ENCODE data around the gene FAM163B.

The FAM163B gene

GRCh38 chr9:133563291-133563796 lies 45.8 kb downstream of the FAM163B start (continued):
- TF ChIP-seq ZNF26 (tag by site-specific recombination; IDR thresholded peaks at IDR 0.05) (no peak), ZNF354C (tag by site-specific recombination; IDR thresholded peaks at IDR 0.05; ENCODE audit: borderline replicate concordance, low read depth) (no peak), ZNF629 (tag by site-specific recombination; IDR thresholded peaks at IDR 0.05) (no peak), ZNF707 (tag by site-specific recombination; IDR thresholded peaks at IDR 0.05) (no peak), EGR2 (tag by site-specific recombination; IDR thresholded peaks at IDR 0.05; ENCODE audit: low read depth) (peak; percentile 87), RBAK (tag by site-specific recombination; IDR thresholded peaks at IDR 0.05) (no peak), ZBTB6 (tag by site-specific recombination; IDR thresholded peaks at IDR 0.05) (no peak), ZBTB11 (tag by site-specific recombination; conservative IDR thresholded peaks at IDR 0.05; ENCODE audit: low read depth) (no peak), ZNF146 (tag by site-specific recombination; IDR thresholded peaks at IDR 0.05) (no peak), GLIS1 (tag by site-specific recombination; IDR thresholded peaks at IDR 0.05) (peak; percentile 90), ZNF777 (tag by site-specific recombination; IDR thresholded peaks at IDR 0.05; ENCODE audit: borderline replicate concordance) (no peak)
- TF ChIP-seq, protein P1, sequence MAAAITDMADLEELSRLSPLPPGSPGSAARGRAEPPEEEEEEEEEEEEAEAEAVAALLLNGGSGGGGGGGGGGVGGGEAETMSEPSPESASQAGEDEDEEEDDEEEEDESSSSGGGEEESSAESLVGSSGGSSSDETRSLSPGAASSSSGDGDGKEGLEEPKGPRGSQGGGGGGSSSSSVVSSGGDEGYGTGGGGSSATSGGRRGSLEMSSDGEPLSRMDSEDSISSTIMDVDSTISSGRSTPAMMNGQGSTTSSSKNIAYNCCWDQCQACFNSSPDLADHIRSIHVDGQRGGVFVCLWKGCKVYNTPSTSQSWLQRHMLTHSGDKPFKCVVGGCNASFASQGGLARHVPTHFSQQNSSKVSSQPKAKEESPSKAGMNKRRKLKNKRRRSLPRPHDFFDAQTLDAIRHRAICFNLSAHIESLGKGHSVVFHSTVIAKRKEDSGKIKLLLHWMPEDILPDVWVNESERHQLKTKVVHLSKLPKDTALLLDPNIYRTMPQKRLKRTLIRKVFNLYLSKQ (tag by site-specific recombination; IDR thresholded peaks at IDR 0.05; ENCODE audit: borderline replicate concordance), result no peak

GRCh38 chr9:133562611-133563290 lies 46.4 kb downstream of the FAM163B start:
- POLR2A ChIA-PET, result no interaction called here
- CTCF ChIA-PET, result no interaction called here
- H3K9me3 ChIP-seq (ENCODE audit: control insufficient read depth, insufficient read depth, low read depth, low read length), result no peaks in the 10 kb centered on the region
- no peaks in the 10 kb centered on the region for H3K36me3 ChIP-seq (ENCODE audit: control insufficient read depth in 2 of 2, insufficient read depth in 1 of 2, low read length in 2 of 2)
- H3K4me1 ChIP-seq (ENCODE audit: control insufficient read depth, insufficient read depth, low read length), result peaks cover 4% of the 10 kb centered on the region
- no peak overlapping the region for H3K27ac ChIP-seq (ENCODE audit: extremely low read depth, low read depth, low read length)
- H3K4me3 ChIP-seq (ENCODE audit: low read depth, low read length), result no peak overlapping the region
- no peak for TF ChIP-seq HOXA7 (CRISPR knock-in tag; IDR thresholded peaks at IDR 0.05; ENCODE audit: borderline replicate concordance)
- TF ChIP-seq ZNF24 (tag by site-specific recombination; IDR thresholded peaks at IDR 0.05), result no peak
- TF ChIP-seq ZNF791 (tag by site-specific recombination; IDR thresholded peaks at IDR 0.05), result no peak
- TF ChIP-seq KLF9 (tag by site-specific recombination; IDR thresholded peaks at IDR 0.05; ENCODE audit: low read depth), result no peak
- TF ChIP-seq ZNF747 (tag by site-specific recombination; IDR thresholded peaks at IDR 0.05), result no peak
- no peak for TF ChIP-seq ZNF76 (tag by site-specific recombination; IDR thresholded peaks at IDR 0.05; ENCODE audit: borderline replicate concordance, low read depth)
- TF ChIP-seq, protein P2, sequence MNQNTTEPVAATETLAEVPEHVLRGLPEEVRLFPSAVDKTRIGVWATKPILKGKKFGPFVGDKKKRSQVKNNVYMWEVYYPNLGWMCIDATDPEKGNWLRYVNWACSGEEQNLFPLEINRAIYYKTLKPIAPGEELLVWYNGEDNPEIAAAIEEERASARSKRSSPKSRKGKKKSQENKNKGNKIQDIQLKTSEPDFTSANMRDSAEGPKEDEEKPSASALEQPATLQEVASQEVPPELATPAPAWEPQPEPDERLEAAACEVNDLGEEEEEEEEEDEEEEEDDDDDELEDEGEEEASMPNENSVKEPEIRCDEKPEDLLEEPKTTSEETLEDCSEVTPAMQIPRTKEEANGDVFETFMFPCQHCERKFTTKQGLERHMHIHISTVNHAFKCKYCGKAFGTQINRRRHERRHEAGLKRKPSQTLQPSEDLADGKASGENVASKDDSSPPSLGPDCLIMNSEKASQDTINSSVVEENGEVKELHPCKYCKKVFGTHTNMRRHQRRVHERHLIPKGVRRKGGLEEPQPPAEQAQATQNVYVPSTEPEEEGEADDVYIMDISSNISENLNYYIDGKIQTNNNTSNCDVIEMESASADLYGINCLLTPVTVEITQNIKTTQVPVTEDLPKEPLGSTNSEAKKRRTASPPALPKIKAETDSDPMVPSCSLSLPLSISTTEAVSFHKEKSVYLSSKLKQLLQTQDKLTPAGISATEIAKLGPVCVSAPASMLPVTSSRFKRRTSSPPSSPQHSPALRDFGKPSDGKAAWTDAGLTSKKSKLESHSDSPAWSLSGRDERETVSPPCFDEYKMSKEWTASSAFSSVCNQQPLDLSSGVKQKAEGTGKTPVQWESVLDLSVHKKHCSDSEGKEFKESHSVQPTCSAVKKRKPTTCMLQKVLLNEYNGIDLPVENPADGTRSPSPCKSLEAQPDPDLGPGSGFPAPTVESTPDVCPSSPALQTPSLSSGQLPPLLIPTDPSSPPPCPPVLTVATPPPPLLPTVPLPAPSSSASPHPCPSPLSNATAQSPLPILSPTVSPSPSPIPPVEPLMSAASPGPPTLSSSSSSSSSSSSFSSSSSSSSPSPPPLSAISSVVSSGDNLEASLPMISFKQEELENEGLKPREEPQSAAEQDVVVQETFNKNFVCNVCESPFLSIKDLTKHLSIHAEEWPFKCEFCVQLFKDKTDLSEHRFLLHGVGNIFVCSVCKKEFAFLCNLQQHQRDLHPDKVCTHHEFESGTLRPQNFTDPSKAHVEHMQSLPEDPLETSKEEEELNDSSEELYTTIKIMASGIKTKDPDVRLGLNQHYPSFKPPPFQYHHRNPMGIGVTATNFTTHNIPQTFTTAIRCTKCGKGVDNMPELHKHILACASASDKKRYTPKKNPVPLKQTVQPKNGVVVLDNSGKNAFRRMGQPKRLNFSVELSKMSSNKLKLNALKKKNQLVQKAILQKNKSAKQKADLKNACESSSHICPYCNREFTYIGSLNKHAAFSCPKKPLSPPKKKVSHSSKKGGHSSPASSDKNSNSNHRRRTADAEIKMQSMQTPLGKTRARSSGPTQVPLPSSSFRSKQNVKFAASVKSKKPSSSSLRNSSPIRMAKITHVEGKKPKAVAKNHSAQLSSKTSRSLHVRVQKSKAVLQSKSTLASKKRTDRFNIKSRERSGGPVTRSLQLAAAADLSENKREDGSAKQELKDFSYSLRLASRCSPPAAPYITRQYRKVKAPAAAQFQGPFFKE (tag by site-specific recombination; IDR thresholded peaks at IDR 0.05; ENCODE audit: borderline replicate concordance), result no peak
- no peak for TF ChIP-seq ZNF561 (tag by site-specific recombination; IDR thresholded peaks at IDR 0.05; ENCODE audit: borderline replicate concordance)
- no peak for TF ChIP-seq ZSCAN18 (tag by site-specific recombination; IDR thresholded peaks at IDR 0.05)
